ENCODE results near the gene EVL.

Gene EVL

DNA sequence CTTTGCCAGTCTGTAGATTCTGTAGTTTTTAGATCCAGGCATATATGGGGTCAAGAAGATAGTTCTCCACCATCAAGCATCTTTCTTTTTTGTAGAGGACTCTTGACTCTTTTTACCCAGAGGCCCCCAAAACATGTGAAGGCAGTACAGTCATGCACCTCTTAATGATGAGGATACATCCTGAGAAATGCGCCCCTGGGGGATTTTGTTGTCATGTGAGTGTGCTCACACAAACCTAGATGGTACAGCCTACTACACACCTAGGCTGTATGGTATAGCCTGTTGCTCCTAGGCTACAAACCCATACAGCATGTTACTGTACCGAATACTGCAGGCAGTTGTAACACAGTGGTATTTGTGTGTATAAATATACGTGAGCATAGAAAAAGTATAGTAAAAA is 23.0 kb downstream of the EVL start:
- DNase-seq = no peak

DNA sequence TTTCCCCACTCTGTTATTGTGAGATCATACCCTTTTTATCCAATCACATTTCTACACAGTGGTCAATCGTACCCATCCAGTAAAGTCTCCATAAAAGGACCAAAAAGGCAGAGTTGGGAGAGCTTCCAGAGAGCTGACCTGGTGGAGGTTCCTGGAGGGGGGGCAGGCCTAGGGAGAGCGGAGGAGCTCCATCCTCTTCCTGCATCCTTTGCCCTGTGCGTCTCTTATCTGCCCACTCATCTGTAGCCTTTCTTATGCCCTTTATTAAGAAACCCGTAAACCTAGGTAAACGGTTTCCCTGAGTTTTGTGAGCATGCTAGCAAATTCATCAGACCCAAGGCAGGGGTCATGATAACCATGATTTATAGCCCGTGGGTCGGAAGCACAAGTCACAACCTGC is 26.2 kb downstream of the EVL start:
- DNase-seq = no peak

- DNase-seq = no peak
These were observed 27.6 kb downstream of the EVL start for GRCh38 chr14:100092832-100093231.

GRCh38 chr14:100093319-100093718 is 28.1 kb downstream of the EVL start:
- no peak for DNase-seq

- DNase-seq = no peak
These were observed 31.4 kb downstream of the EVL start for GRCh38 chr14:100096656-100097055.

GRCh38 chr14:100098171-100098570 is 32.9 kb downstream of the EVL start:
- DNase-seq = no peak

GRCh38 chr14:100100032-100100703 is 34.9 kb downstream of the EVL start:
- DNase-seq = no peak

DNA sequence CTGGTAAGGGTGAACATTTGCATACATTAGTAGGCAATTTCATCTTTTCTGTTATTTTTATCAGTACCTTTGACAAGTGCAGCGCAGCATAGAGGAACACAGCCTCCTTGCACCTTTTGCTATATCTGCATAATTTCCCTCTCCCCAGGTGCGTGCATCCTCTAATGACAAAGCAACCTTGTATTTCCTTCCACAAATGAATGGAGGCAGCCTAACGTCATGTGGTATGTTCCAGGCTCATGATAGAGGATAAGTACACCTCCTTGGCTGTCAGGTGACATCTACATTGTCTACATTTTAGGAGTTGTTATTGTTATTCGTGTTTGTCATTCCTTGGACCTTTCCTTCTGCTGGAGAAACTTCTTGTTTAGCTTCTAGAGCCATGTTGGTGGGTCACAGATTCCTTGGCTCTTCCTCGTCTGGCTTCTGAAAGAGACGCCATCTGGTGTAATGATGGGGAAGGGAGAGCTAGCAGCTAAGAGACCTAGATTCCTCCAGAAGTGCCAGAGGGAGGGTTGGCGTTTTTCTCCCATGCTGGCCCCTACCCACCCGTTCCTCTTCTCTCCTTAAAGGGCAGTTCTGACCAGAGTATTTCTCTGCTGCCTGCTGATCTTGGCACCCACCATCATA is 37.0 kb downstream of the EVL start:
- no peak for DNase-seq

GRCh38 chr14:100103250-100104005 is 38.2 kb downstream of the EVL start:
- DNase-seq = no peak

DNA sequence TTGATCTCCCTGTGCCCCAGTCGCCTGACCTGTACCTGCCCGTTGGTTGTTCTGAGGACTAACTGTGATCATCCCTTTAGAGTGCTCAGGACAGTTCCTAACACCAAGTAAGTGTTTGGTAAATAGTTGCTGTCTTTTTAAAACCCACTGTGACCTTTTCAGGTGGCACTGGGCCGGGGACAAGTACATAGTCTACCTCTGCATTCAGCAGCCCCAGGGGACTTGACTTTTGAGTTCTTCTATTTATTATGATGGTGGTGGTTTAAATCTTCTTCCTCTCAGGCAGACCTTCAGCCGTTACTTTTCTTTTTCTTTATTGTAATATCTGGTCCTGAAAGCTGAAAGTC is 38.8 kb downstream of the EVL start:
- DNase-seq = no peak

- no peak for DNase-seq
These were observed 39.5 kb downstream of the EVL start for GRCh38 chr14:100104523-100105300.

DNA sequence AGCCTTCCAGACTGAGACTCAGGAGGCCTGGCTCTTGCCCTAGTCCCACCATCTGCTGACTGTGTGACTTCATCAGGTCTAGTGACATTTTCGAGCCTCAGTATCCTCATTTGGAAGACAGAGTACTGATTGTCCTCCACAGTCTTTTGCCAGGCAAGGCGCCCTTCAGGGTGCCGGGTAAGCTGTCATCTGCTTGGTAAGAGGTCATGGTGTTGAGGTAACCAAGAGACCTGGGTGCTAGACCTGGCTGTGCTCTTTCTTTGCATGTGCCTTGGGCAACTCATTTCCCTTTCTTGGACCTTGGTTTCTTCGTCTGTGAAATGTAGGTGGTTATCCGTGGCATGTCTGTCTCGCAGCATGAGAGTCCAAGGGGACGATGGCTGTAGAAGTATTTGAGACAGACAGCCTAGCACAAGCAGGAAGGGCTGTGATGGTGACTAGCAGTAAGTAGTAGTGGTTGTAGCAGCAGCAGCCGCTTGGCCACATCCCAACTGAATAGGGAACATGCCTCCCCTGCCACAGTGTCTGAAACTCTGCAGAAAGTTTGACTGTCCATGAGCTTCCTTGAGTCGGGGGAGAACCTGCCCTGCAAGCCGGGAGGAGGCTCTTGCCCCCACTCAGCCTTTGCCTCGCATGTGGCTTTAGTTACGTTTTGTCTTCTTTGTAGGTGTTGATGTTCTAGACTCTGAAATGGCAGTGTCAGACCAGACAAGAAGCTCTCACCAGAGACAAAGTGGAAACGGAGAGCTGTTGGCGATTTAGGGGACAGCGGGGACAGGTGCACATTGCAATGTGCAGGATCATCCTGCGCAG is 40.3 kb downstream of the EVL start:
- no peak for DNase-seq

- DNase-seq = no peak
These were observed 41.3 kb downstream of the EVL start for GRCh38 chr14:100106250-100107112.

GRCh38 chr14:100107236-100107635 is 42.0 kb downstream of the EVL start:
- DNase-seq = no peak

DNA sequence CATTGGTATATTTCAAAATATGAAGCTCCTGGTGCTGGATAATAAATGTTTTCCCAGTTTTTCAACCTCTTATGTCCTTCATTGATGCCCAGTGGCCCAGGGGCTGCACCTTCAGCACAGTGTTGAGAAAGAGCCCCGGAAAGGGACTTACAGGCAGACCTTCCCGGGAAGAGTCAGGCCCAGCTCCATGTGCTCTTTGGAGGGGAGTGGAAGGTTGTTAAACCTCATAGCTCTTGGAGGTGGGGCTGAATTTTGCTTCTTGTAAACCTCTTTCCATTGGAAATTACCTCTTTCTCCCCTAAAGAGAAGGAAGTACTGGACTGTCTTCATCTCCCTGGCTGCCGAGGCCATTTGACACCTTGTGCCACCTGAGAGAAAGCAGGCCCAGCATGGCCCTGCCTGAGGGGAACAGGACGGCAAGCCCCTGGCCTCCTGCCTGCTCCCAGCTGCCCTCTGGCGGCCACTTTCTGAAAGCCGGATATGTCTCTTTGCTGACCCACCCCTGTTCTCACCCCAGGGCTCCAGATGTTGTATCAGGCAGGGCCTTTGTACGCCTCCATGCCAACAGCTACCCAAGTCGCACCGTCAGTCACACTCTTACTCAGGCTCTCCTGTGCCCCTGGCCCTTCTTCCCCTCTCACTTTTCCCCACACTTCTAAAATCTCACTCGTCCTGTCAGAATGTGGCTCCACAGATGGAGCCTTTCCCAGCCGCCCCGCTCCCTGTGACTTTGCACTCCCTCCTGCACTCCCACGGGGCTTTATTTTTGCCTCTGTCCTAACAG is 43.0 kb downstream of the EVL start:
- DNase-seq = no peak

DNA sequence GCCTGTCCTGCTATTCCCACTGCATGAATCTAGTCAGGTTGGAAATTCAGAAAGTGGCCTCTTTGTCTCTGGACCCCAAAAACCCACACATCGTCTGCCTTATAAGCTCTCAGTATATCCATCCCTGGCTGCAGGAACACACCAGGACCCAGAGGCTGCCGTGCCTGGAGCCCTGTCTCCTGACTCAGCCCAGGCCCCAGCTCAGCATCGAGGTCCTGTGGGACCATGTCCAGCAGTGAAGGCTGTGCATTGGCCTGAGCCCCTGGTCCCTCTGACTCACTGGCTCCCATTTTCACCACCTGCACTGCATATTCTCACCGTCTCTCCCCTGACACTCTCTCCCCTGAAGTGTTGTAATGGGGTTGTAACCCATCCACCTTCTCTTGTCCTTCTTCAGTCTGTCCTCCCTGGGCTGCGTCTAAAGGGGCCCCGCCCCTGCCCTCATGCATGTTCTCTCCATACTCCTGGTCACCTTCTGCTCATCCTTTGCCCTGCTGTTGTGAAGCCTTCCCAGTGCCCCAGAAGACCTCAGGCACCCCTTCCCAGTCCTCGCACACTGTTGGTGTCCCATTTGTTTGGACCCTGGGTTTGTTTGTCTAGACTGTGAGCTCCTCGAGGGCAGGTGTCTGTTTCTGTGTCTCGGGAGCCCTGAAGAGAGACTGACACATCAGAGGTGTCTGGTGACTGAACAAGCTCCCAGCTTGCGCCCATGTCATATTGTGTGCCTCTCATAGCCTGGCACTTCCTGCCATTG is 43.8 kb downstream of the EVL start:
- DNase-seq = no peak

DNA sequence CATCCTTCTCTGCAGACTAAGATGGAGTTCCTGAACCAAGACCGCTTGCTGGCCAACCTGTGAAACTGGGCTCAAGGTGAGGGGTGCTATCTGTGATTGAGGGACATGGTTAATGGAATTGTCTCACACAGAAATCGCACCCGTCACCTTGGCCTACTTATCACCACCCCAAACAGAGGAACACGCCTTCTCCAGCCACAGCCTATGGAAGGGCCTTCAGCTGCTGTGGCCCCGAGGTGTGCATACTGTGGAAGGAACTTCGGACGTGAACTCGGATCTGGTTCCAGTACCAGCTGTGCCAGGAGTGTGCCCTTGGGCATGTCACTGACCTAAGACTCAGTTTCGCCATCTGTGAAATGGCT is 44.4 kb downstream of the EVL start:
- no peak for DNase-seq

DNA sequence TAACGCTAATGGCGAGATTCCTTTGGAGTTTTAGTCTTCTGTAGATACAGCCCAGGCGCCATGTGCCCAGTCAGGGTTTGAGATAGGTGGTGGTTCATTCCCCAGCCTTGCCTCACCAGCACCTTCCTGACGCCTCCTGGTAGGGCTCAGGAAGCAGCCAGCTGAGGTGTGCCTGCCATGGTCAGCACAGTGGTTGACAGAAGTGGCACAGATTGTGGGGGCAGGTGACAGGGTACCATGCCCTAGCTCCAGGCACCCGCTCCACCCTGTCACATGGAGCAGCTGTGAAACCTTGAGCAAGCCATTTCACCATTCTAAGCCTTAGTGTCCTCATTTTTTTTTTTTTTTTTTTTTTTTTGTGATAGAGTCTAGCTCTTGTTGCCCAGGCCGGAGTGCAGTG is 45.6 kb downstream of the EVL start:
- no peak for DNase-seq

DNA sequence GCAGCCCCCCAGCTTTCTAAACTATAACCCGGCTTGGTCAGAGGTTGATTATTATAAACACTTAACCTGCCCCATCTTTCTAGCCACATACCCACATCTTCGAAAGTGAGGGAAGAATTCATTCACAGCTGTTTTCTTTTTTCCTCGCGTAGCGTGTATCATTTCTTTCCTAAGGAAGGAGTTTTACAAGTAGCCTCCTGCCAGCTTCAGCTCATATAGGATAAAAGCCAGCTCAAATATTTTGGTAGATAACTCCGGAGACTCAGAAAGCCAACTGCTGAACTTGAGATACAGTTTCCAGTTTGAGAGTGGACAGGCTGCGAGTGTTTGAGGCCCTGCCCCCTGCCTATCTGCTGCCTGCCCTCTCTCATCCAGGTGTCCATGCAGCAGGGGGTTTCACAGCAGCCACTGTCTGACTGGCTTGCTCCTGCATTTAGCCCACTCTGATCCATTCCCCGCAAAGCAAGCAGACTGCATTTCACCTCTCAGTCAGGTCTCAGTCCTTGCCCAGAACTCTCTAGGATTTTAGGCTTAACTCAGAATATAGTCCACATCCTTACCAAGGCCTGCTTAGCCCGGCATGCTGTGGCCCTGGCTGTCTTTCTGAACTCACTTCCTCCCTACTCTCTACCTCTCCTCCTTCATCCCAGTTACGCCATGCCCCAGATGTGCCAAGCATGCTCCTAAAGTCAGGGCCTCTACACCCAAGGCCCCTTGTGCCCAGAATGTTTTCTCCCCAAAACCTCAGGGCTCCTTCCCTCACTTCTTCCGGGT is 46.9 kb downstream of the EVL start:
- DNase-seq = no peak

Data from NCI-H2029 treated with DMSO at 0.1 percent for 48 hours (cell line).